ENCODE data around the gene TCERG1L.

- no peak for TF ChIP-seq CTCF (IDR thresholded peaks at IDR 0.05; ENCODE audit: poor library complexity)
- no peak for TF ChIP-seq EZH2 (IDR thresholded peaks at IDR 0.05; ENCODE audit: borderline replicate concordance)
- TF ChIP-seq EZH2phosphoT487 (IDR thresholded peaks at IDR 0.05; ENCODE audit: low read depth, severe bottlenecking, unreplicated experiment), result no peak
These were observed 262.9 kb downstream of the TCERG1L start for GRCh38 chr10:131048606-131049005.
